ENCODE data around the gene RGS8.

Gene RGS8

GRCh38 chr1:182671750-182672486, 12.5 kb downstream of the RGS8 start:
- H3K27me3 ChIP-seq (ENCODE audit: control insufficient read depth, insufficient read depth, low read length), result no peaks in the 10 kb centered on the region

GRCh38 chr1:182670032-182670749, 14.2 kb downstream of the RGS8 start:
- no peaks in the 10 kb centered on the region for H3K27me3 ChIP-seq (ENCODE audit: control insufficient read depth, insufficient read depth, low read length)
- 100% methylated on average over 2 of the region's 11 CpGs for WGBS (ENCODE audit: insufficient coverage, insufficient read length)
- no peak overlapping the region for H3K27ac ChIP-seq (ENCODE audit: low read length)
- H3K4me3 ChIP-seq (ENCODE audit: low read length), result no peak overlapping the region
- no peaks in the 10 kb centered on the region for H3K9me3 ChIP-seq (ENCODE audit: control insufficient read depth, insufficient read depth, low read length)
- no peaks in the 10 kb centered on the region for H3K36me3 ChIP-seq (ENCODE audit: control insufficient read depth, insufficient read depth, low read length)
- DNase-seq (ENCODE audit: low read depth, low spot score), result no peak
- peaks cover 13% of the 10 kb centered on the region for H3K4me1 ChIP-seq (ENCODE audit: control insufficient read depth, insufficient read depth, low read length)

More at GRCh38 chr1:182671750-182672486, 12.5 kb downstream of the RGS8 start:
- Histone ChIP-seq H3K4me1 (ENCODE audit: control insufficient read depth, insufficient read depth, low read length) (peaks cover 12% of the 10 kb centered on the region), H3K9me3 (ENCODE audit: control insufficient read depth, insufficient read depth, low read length) (no peaks in the 10 kb centered on the region), H3K36me3 (ENCODE audit: control insufficient read depth, insufficient read depth, low read length) (no peaks in the 10 kb centered on the region), H3K27ac (ENCODE audit: low read length) (no peak overlapping the region), H3K4me3 (ENCODE audit: low read length) (no peak overlapping the region)
- no peak for DNase-seq (ENCODE audit: low read depth, low spot score)
- no CpG with 5 or more reads among the region's 12 CpGs for WGBS (ENCODE audit: insufficient coverage, insufficient read length)

- DNase-seq (ENCODE audit: low read depth, low spot score), result no peak
- Histone ChIP-seq H3K4me3 (ENCODE audit: low read length) (no peak overlapping the region), H3K36me3 (ENCODE audit: control insufficient read depth, insufficient read depth, low read length) (no peaks in the 10 kb centered on the region), H3K4me1 (ENCODE audit: control insufficient read depth, insufficient read depth, low read length) (peaks cover 13% of the 10 kb centered on the region), H3K27ac (ENCODE audit: low read length) (no peak overlapping the region), H3K9me3 (ENCODE audit: control insufficient read depth, insufficient read depth, low read length) (no peaks in the 10 kb centered on the region), H3K27me3 (ENCODE audit: control insufficient read depth, insufficient read depth, low read length) (no peaks in the 10 kb centered on the region)
- WGBS (ENCODE audit: insufficient coverage, insufficient read length), result no CpG with 5 or more reads among the region's 4 CpGs
These were observed 15.1 kb downstream of the RGS8 start for GRCh38 chr1:182669266-182669665.

GRCh38 chr1:182668521-182669054, 15.8 kb downstream of the RGS8 start:
- Histone ChIP-seq H3K9me3 (ENCODE audit: control insufficient read depth, insufficient read depth, low read length) (no peaks in the 10 kb centered on the region), H3K4me1 (ENCODE audit: control insufficient read depth, insufficient read depth, low read length) (peaks cover 13% of the 10 kb centered on the region), H3K36me3 (ENCODE audit: control insufficient read depth, insufficient read depth, low read length) (no peaks in the 10 kb centered on the region), H3K27ac (ENCODE audit: low read length) (no peak overlapping the region), H3K27me3 (ENCODE audit: control insufficient read depth, insufficient read depth, low read length) (no peaks in the 10 kb centered on the region), H3K4me3 (ENCODE audit: low read length) (no peak overlapping the region)
- no peak for DNase-seq (ENCODE audit: low read depth, low spot score)
- WGBS (ENCODE audit: insufficient coverage, insufficient read length), result no CpG with 5 or more reads among the region's 11 CpGs

- no peaks in the 10 kb centered on the region for H3K36me3 ChIP-seq (ENCODE audit: control insufficient read depth, insufficient read depth, low read length)
- WGBS (ENCODE audit: insufficient coverage, insufficient read length), result no CpG with 5 or more reads among the region's 7 CpGs
- peaks cover 13% of the 10 kb centered on the region for H3K4me1 ChIP-seq (ENCODE audit: control insufficient read depth, insufficient read depth, low read length)
- no peak overlapping the region for H3K4me3 ChIP-seq (ENCODE audit: low read length)
- no peak for DNase-seq (ENCODE audit: low read depth, low spot score)
- no peak overlapping the region for H3K27ac ChIP-seq (ENCODE audit: low read length)
- no peaks in the 10 kb centered on the region for H3K27me3 ChIP-seq (ENCODE audit: control insufficient read depth, insufficient read depth, low read length)
- no peaks in the 10 kb centered on the region for H3K9me3 ChIP-seq (ENCODE audit: control insufficient read depth, insufficient read depth, low read length)
These were observed 16.4 kb downstream of the RGS8 start for GRCh38 chr1:182667848-182668505.

GRCh38 chr1:182666706-182667105, 17.7 kb downstream of the RGS8 start:
- no peak for DNase-seq (ENCODE audit: low read depth, low spot score)
- Histone ChIP-seq H3K9me3 (ENCODE audit: control insufficient read depth, insufficient read depth, low read length) (no peaks in the 10 kb centered on the region), H3K36me3 (ENCODE audit: control insufficient read depth, insufficient read depth, low read length) (no peaks in the 10 kb centered on the region), H3K4me3 (ENCODE audit: low read length) (no peak overlapping the region), H3K4me1 (ENCODE audit: control insufficient read depth, insufficient read depth, low read length) (peaks cover 8% of the 10 kb centered on the region; the same call in 1 of the 2 replicates), H3K27ac (ENCODE audit: low read length) (no peak overlapping the region), H3K27me3 (ENCODE audit: control insufficient read depth, insufficient read depth, low read length) (no peaks in the 10 kb centered on the region)
- WGBS (ENCODE audit: insufficient coverage, insufficient read length), result no CpG with 5 or more reads among the region's 9 CpGs

GRCh38 chr1:182664296-182664695, 20.1 kb downstream of the RGS8 start:
- WGBS (ENCODE audit: insufficient coverage, insufficient read length), result no CpG with 5 or more reads among the region's 3 CpGs
- no peaks in the 10 kb centered on the region for H3K36me3 ChIP-seq (ENCODE audit: control insufficient read depth, insufficient read depth, low read length)
- no peak overlapping the region for H3K4me3 ChIP-seq (ENCODE audit: low read length)
- peaks cover 3% of the 10 kb centered on the region; the same call in 1 of the 2 replicates for H3K4me1 ChIP-seq (ENCODE audit: control insufficient read depth, insufficient read depth, low read length)
- no peaks in the 10 kb centered on the region for H3K9me3 ChIP-seq (ENCODE audit: control insufficient read depth, insufficient read depth, low read length)
- no peak overlapping the region for H3K27ac ChIP-seq (ENCODE audit: low read length)
- no peak for DNase-seq (ENCODE audit: low read depth, low spot score)
- no peaks in the 10 kb centered on the region for H3K27me3 ChIP-seq (ENCODE audit: control insufficient read depth, insufficient read depth, low read length)

GRCh38 chr1:182662956-182663355, 21.4 kb downstream of the RGS8 start:
- Histone ChIP-seq H3K27ac (ENCODE audit: low read length) (no peak overlapping the region), H3K27me3 (ENCODE audit: control insufficient read depth, insufficient read depth, low read length) (no peaks in the 10 kb centered on the region), H3K9me3 (ENCODE audit: control insufficient read depth, insufficient read depth, low read length) (no peaks in the 10 kb centered on the region), H3K36me3 (ENCODE audit: control insufficient read depth, insufficient read depth, low read length) (no peaks in the 10 kb centered on the region), H3K4me1 (ENCODE audit: control insufficient read depth, insufficient read depth, low read length) (peaks cover 3% of the 10 kb centered on the region; the same call in 1 of the 2 replicates), H3K4me3 (ENCODE audit: low read length) (no peak overlapping the region)
- DNase-seq (ENCODE audit: low read depth, low spot score), result no peak
- WGBS (ENCODE audit: insufficient coverage, insufficient read length), result no CpG with 5 or more reads among the region's 3 CpGs

GRCh38 chr1:182662121-182662890, 22.1 kb downstream of the RGS8 start:
- no peak overlapping the region for H3K4me3 ChIP-seq (ENCODE audit: low read length)

GRCh38 chr1:182658055-182658454, 26.3 kb downstream of the RGS8 start:
- Histone ChIP-seq H3K27me3 (ENCODE audit: control insufficient read depth, insufficient read depth, low read length) (no peaks in the 10 kb centered on the region), H3K27ac (ENCODE audit: low read length) (no peak overlapping the region), H3K9me3 (ENCODE audit: control insufficient read depth, insufficient read depth, low read length) (no peaks in the 10 kb centered on the region), H3K36me3 (ENCODE audit: control insufficient read depth, insufficient read depth, low read length) (no peaks in the 10 kb centered on the region), H3K4me1 (ENCODE audit: control insufficient read depth, insufficient read depth, low read length) (no peaks in the 10 kb centered on the region; the same call in 1 of the 2 replicates), H3K4me3 (ENCODE audit: low read length) (no peak overlapping the region)
- DNase-seq (ENCODE audit: low read depth, low spot score), result no peak

More at GRCh38 chr1:182662121-182662890, 22.1 kb downstream of the RGS8 start:
- no peak for DNase-seq (ENCODE audit: low read depth, low spot score)
- no peaks in the 10 kb centered on the region for H3K27me3 ChIP-seq (ENCODE audit: control insufficient read depth, insufficient read depth, low read length)
- H3K4me1 ChIP-seq (ENCODE audit: control insufficient read depth, insufficient read depth, low read length), result peaks cover 3% of the 10 kb centered on the region; the same call in 1 of the 2 replicates
- H3K9me3 ChIP-seq (ENCODE audit: control insufficient read depth, insufficient read depth, low read length), result no peaks in the 10 kb centered on the region
- no peak overlapping the region for H3K27ac ChIP-seq (ENCODE audit: low read length)
- H3K36me3 ChIP-seq (ENCODE audit: control insufficient read depth, insufficient read depth, low read length), result no peaks in the 10 kb centered on the region
- no CpG with 5 or more reads among the region's 7 CpGs for WGBS (ENCODE audit: insufficient coverage, insufficient read length)
